ENCODE measurements around the gene NDUFA7.
"Not testable (repeated sequence)": the region's sequence is repeated elsewhere in the genome, so short reads cannot be mapped to it uniquely, and the experiment has no call there.

Gene NDUFA7

GRCh38 chr19:8342316-8342683 is 21.1 kb upstream of the NDUFA7 start:
- no peak for DNase-seq (ENCODE audit: low read depth, low spot score)

- DNase-seq (ENCODE audit: low read depth, low spot score) = not testable (repeated sequence)
Measured at GRCh38 chr19:8341504-8341903, 20.3 kb upstream of the NDUFA7 start.

GRCh38 chr19:8340341-8341096 is 19.3 kb upstream of the NDUFA7 start:
- no peak for DNase-seq (ENCODE audit: low read depth, low spot score)

- DNase-seq (ENCODE audit: low read depth, low spot score) = no peak
Measured at GRCh38 chr19:8338835-8339234, 17.7 kb upstream of the NDUFA7 start.

- DNase-seq (ENCODE audit: low read depth, low spot score) = no peak
Measured at GRCh38 chr19:8337728-8338127, 16.6 kb upstream of the NDUFA7 start.

GRCh38 chr19:8336660-8337059 is 15.5 kb upstream of the NDUFA7 start:
- DNase-seq (ENCODE audit: low read depth, low spot score) = no peak

GRCh38 chr19:8336072-8336569 is 14.9 kb upstream of the NDUFA7 start:
- DNase-seq (ENCODE audit: low read depth, low spot score) = no peak

GRCh38 chr19:8335343-8336071 is 14.3 kb upstream of the NDUFA7 start:
- no peak for DNase-seq (ENCODE audit: low read depth, low spot score)

- DNase-seq (ENCODE audit: low read depth, low spot score) = no peak
Measured at GRCh38 chr19:8334458-8335342, 13.5 kb upstream of the NDUFA7 start.

GRCh38 chr19:8333767-8334457 is 12.7 kb upstream of the NDUFA7 start:
- no peak for DNase-seq (ENCODE audit: low read depth, low spot score)

GRCh38 chr19:8332976-8333766 is 12.0 kb upstream of the NDUFA7 start:
- DNase-seq (ENCODE audit: low read depth, low spot score) = no peak

- no peak for DNase-seq (ENCODE audit: low read depth, low spot score)
Measured at GRCh38 chr19:8331263-8331845, 10.2 kb upstream of the NDUFA7 start.

GRCh38 chr19:8329996-8330395 is 8.8 kb upstream of the NDUFA7 start:
- DNase-seq (ENCODE audit: low read depth, low spot score) = no peak

- no peak for DNase-seq (ENCODE audit: low read depth, low spot score)
Measured at GRCh38 chr19:8325454-8325853, 4.3 kb upstream of the NDUFA7 start.

GRCh38 chr19:8324186-8325050 is 3.2 kb upstream of the NDUFA7 start:
- DNase-seq (ENCODE audit: low read depth, low spot score) = no peak

- no peak for DNase-seq (ENCODE audit: low read depth, low spot score)
Measured at GRCh38 chr19:8323781-8324185, 2.6 kb upstream of the NDUFA7 start.

GRCh38 chr19:8322638-8322997 is 1.4 kb upstream of the NDUFA7 start:
- DNase-seq (ENCODE audit: low read depth, low spot score) = no peak

GRCh38 chr19:8321986-8322637 is 937 bp upstream of the NDUFA7 start:
- no peak for DNase-seq (ENCODE audit: low read depth, low spot score)

GRCh38 chr19:8320564-8321066 is 560 bp downstream of the NDUFA7 start:
- no peak for DNase-seq (ENCODE audit: low read depth, low spot score)

All from activated naive CD8-positive, alpha-beta T cell treated with anti-CD3 and anti-CD28 coated beads, Interleukin-2, amount 50 U/mL, for 16 hours (primary cell).